ENCODE data around the gene EHBP1L1.

The EHBP1L1 gene

DNA sequence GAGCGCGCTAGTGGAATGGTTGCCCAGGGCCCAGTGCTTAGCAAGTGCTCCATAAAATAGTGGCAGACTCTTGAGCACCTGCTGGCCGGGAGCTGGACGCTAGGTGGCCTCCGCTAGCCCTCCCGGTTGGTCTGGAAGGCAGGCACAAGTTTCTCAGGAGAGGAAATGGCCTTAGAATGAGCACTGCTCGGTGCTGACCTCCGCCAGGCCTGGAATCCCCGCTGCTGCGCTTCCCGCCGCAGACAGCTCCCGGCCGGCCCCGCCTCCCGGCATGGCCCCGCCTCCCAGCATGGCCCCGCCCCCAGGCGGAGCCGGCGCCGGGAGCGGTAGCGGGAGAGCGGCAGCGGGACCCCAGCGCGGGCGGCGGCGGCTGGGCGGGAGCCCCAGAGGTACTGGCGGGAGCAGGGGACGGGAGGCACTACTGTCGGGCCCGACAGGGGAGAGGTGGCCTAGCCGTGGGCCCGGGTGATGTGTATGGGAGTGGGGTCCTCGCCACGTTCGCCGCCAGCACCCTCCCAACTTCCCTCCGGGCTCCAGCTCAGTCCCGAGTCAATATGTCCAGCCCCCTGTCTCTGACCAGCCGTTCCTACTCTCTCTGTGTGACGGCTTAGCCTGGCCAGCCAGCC, 62.1 kb downstream of the EHBP1L1 start, which contains the start of gene SIPA1 (continued):
- TF ChIP-seq, protein P1, sequence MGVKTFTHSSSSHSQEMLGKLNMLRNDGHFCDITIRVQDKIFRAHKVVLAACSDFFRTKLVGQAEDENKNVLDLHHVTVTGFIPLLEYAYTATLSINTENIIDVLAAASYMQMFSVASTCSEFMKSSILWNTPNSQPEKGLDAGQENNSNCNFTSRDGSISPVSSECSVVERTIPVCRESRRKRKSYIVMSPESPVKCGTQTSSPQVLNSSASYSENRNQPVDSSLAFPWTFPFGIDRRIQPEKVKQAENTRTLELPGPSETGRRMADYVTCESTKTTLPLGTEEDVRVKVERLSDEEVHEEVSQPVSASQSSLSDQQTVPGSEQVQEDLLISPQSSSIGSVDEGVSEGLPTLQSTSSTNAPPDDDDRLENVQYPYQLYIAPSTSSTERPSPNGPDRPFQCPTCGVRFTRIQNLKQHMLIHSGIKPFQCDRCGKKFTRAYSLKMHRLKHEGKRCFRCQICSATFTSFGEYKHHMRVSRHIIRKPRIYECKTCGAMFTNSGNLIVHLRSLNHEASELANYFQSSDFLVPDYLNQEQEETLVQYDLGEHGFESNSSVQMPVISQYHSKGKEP (tag by site-specific recombination; IDR thresholded peaks at IDR 0.05) = no peak
- TF ChIP-seq ZNF558 (tag by site-specific recombination; IDR thresholded peaks at IDR 0.05) = no peak
- no peak for TF ChIP-seq ZNF560 (tag by site-specific recombination; IDR thresholded peaks at IDR 0.05; ENCODE audit: borderline replicate concordance)
- TF ChIP-seq ZSCAN30 (tag by site-specific recombination; IDR thresholded peaks at IDR 0.05) = 0 out of 2 replicates have a peak, but pooled peaks have one; percentile 36
- TF ChIP-seq, protein P2, sequence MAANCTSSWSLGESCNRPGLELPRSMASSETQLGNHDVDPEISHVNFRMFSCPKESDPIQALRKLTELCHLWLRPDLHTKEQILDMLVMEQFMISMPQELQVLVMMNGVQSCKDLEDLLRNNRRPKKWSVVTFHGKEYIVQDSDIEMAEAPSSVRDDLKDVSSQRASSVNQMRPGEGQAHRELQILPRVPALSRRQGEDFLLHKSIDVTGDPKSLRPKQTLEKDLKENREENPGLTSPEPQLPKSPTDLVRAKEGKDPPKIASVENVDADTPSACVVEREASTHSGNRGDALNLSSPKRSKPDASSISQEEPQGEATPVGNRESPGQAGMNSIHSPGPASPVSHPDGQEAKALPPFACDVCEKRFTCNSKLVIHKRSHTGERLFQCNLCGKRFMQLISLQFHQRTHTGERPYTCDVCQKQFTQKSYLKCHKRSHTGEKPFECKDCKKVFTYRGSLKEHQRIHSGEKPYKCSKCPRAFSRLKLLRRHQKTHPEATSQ (tag by site-specific recombination; IDR thresholded peaks at IDR 0.05) = no peak
- TF ChIP-seq, protein P3, sequence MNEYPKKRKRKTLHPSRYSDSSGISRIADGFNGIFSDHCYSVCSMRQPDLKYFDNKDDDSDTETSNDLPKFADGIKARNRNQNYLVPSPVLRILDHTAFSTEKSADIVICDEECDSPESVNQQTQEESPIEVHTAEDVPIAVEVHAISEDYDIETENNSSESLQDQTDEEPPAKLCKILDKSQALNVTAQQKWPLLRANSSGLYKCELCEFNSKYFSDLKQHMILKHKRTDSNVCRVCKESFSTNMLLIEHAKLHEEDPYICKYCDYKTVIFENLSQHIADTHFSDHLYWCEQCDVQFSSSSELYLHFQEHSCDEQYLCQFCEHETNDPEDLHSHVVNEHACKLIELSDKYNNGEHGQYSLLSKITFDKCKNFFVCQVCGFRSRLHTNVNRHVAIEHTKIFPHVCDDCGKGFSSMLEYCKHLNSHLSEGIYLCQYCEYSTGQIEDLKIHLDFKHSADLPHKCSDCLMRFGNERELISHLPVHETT (tag by site-specific recombination; IDR thresholded peaks at IDR 0.05) = no peak
- TF ChIP-seq ZNF48 (tag by site-specific recombination; IDR thresholded peaks at IDR 0.05) = no peak
- TF ChIP-seq, protein P4, sequence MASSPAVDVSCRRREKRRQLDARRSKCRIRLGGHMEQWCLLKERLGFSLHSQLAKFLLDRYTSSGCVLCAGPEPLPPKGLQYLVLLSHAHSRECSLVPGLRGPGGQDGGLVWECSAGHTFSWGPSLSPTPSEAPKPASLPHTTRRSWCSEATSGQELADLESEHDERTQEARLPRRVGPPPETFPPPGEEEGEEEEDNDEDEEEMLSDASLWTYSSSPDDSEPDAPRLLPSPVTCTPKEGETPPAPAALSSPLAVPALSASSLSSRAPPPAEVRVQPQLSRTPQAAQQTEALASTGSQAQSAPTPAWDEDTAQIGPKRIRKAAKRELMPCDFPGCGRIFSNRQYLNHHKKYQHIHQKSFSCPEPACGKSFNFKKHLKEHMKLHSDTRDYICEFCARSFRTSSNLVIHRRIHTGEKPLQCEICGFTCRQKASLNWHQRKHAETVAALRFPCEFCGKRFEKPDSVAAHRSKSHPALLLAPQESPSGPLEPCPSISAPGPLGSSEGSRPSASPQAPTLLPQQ (tag by site-specific recombination; IDR thresholded peaks at IDR 0.05) = peak; percentile 49
- no peak for TF ChIP-seq ZNF433 (tag by site-specific recombination; IDR thresholded peaks at IDR 0.05; ENCODE audit: low read depth)
- no peak for TF ChIP-seq ZBTB48 (tag by site-specific recombination; IDR thresholded peaks at IDR 0.05)
- TF ChIP-seq ZNF140 (tag by site-specific recombination; IDR thresholded peaks at IDR 0.05) = no peak
- no peak for TF ChIP-seq ZNF473 (tag by site-specific recombination; IDR thresholded peaks at IDR 0.05)
- TF ChIP-seq, protein P5, sequence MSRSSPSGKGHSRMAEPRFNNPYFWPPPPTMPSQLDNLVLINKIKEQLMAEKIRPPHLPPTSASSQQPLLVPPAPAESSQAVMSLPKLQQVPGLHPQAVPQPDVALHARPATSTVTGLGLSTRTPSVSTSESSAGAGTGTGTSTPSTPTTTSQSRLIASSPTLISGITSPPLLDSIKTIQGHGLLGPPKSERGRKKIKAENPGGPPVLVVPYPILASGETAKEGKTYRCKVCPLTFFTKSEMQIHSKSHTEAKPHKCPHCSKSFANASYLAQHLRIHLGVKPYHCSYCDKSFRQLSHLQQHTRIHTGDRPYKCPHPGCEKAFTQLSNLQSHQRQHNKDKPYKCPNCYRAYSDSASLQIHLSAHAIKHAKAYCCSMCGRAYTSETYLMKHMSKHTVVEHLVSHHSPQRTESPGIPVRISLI (tag by site-specific recombination; IDR thresholded peaks at IDR 0.05) = no peak
- TF ChIP-seq, protein P6, sequence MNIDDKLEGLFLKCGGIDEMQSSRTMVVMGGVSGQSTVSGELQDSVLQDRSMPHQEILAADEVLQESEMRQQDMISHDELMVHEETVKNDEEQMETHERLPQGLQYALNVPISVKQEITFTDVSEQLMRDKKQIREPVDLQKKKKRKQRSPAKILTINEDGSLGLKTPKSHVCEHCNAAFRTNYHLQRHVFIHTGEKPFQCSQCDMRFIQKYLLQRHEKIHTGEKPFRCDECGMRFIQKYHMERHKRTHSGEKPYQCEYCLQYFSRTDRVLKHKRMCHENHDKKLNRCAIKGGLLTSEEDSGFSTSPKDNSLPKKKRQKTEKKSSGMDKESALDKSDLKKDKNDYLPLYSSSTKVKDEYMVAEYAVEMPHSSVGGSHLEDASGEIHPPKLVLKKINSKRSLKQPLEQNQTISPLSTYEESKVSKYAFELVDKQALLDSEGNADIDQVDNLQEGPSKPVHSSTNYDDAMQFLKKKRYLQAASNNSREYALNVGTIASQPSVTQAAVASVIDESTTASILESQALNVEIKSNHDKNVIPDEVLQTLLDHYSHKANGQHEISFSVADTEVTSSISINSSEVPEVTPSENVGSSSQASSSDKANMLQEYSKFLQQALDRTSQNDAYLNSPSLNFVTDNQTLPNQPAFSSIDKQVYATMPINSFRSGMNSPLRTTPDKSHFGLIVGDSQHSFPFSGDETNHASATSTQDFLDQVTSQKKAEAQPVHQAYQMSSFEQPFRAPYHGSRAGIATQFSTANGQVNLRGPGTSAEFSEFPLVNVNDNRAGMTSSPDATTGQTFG (tag by site-specific recombination; IDR thresholded peaks at IDR 0.05; ENCODE audit: borderline replicate concordance) = no peak
- no peak for TF ChIP-seq ZXDB (tag by site-specific recombination; IDR thresholded peaks at IDR 0.05)
- TF ChIP-seq ZNF2 (tag by site-specific recombination; IDR thresholded peaks at IDR 0.05) = no peak
- no peak for TF ChIP-seq ZNF169 (tag by site-specific recombination; IDR thresholded peaks at IDR 0.05)
- TF ChIP-seq ZNF354C (tag by site-specific recombination; IDR thresholded peaks at IDR 0.05; ENCODE audit: borderline replicate concordance, low read depth) = no peak
- TF ChIP-seq, protein P7, sequence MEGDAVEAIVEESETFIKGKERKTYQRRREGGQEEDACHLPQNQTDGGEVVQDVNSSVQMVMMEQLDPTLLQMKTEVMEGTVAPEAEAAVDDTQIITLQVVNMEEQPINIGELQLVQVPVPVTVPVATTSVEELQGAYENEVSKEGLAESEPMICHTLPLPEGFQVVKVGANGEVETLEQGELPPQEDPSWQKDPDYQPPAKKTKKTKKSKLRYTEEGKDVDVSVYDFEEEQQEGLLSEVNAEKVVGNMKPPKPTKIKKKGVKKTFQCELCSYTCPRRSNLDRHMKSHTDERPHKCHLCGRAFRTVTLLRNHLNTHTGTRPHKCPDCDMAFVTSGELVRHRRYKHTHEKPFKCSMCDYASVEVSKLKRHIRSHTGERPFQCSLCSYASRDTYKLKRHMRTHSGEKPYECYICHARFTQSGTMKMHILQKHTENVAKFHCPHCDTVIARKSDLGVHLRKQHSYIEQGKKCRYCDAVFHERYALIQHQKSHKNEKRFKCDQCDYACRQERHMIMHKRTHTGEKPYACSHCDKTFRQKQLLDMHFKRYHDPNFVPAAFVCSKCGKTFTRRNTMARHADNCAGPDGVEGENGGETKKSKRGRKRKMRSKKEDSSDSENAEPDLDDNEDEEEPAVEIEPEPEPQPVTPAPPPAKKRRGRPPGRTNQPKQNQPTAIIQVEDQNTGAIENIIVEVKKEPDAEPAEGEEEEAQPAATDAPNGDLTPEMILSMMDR (tag by site-specific recombination; IDR thresholded peaks at IDR 0.05) = peak; percentile 9; the same call in 1 of the 2 replicates
- TF ChIP-seq ZNF521 (tag by site-specific recombination; IDR thresholded peaks at IDR 0.05) = no peak
- TF ChIP-seq, protein P8, sequence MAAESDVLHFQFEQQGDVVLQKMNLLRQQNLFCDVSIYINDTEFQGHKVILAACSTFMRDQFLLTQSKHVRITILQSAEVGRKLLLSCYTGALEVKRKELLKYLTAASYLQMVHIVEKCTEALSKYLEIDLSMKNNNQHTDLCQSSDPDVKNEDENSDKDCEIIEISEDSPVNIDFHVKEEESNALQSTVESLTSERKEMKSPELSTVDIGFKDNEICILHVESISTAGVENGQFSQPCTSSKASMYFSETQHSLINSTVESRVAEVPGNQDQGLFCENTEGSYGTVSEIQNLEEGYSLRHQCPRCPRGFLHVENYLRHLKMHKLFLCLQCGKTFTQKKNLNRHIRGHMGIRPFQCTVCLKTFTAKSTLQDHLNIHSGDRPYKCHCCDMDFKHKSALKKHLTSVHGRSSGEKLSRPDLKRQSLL (tag by site-specific recombination; IDR thresholded peaks at IDR 0.05) = no peak
- TF ChIP-seq GLI2 (tag by site-specific recombination; IDR thresholded peaks at IDR 0.05; ENCODE audit: borderline replicate concordance, low read depth) = no peak
- TF ChIP-seq SETDB1 (IDR thresholded peaks at IDR 0.05; ENCODE audit: insufficient read length, low read length) = no peak
- TF ChIP-seq, protein P9, sequence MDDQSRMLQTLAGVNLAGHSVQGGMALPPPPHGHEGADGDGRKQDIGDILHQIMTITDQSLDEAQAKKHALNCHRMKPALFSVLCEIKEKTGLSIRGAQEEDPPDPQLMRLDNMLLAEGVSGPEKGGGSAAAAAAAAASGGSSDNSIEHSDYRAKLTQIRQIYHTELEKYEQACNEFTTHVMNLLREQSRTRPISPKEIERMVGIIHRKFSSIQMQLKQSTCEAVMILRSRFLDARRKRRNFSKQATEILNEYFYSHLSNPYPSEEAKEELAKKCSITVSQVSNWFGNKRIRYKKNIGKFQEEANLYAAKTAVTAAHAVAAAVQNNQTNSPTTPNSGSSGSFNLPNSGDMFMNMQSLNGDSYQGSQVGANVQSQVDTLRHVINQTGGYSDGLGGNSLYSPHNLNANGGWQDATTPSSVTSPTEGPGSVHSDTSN (CRISPR knock-in tag; IDR thresholded peaks at IDR 0.05) = no peak
- peak; percentile 60 for TF ChIP-seq ZNF335 (tag by site-specific recombination; conservative IDR thresholded peaks at IDR 0.05)
